Limb (tissue), 2 donors: Measurements from ENCODE around the gene ACSL5.
"Not testable (repeated sequence)": the region's sequence is repeated elsewhere in the genome, so short reads cannot be mapped to it uniquely, and the experiment has no call there.

Source experiments
- DNase-seq, 2 donors: peaks; one replicate each; pipeline ENCODE4 v3.0.0-alpha.2; 2016; ENCODE audit errors: extremely low spot score in 2 of 2

Gene ACSL5

DNA sequence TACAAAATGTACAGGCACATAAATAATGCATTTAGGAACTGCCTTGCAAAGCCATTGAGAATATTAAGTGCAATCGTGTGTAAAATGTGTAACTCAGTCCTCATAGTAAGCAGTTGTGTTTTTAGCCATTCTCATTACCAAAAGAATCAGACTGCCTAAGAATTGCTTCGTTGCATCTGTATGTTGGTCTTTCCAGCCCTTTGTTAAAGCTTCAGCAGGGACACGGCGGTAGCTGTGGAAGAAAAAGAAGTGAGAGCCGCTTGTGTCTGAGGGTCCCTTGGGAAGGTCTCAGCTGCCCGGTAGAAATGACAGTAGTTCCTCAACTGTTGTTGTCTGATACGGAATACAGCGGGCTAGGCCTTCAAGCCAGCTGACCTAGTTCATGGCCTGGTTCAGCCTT lies 22.8 kb upstream of the ACSL5 start:
- DNase-seq: no peak

DNA sequence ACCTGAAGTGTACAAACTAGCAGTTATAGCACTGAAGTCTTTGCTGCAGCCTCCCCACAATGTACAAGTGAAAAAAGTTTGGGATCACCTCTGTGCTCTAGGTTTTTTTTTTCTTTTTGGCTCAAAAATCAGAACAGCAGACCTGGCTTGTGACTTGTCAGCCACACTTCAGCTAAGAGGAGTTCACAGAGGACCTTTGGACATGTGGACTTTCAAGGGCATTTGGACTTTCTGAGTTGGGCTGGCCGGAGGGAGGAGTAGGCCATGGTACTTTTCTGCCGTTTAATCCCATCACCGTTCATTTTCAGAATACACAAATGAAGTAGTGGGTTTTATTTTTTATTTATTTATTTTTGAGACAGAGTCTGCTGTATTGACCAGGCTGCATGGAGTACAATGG lies 21.9 kb upstream of the ACSL5 start:
- DNase-seq: no peak

DNA sequence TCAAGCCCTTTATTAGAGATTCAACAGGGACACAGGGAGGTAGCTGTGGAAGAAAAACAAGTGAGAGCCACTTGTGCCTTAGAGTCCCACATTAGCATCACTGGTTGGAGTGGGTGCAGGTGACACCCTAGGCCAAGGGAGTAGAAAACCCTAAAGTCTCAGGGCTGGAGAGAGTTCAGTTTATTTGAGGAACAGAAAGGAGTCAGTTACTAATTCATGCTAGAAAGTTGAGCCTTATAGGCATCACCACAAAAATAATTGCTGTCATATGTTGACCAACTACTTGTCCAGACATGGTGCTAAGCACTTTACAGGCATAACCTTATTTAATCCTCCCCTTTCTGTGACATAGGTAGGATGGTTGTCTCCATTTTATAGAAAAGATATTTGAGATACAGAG lies 20.9 kb upstream of the ACSL5 start:
- no peak for DNase-seq

DNA sequence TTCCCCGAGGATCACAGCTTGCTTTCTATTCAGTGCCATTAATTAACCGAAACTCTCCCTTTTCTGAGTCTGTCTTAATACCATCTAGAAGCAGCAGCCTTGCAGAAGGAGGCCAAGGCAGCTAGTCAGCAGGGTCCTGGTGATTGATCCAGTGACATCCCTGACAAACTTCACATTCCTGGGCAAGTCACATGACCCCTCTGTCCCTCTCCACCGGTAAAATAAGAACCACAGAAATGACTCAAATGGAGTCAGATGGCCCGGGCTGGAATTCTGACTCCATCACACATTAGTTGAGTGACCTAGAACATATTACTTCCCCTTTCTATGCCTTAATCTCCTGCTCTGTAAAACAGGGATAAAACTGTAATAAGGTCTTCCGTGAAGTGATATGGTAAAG lies 17.2 kb upstream of the ACSL5 start:
- no peak for DNase-seq

DNA sequence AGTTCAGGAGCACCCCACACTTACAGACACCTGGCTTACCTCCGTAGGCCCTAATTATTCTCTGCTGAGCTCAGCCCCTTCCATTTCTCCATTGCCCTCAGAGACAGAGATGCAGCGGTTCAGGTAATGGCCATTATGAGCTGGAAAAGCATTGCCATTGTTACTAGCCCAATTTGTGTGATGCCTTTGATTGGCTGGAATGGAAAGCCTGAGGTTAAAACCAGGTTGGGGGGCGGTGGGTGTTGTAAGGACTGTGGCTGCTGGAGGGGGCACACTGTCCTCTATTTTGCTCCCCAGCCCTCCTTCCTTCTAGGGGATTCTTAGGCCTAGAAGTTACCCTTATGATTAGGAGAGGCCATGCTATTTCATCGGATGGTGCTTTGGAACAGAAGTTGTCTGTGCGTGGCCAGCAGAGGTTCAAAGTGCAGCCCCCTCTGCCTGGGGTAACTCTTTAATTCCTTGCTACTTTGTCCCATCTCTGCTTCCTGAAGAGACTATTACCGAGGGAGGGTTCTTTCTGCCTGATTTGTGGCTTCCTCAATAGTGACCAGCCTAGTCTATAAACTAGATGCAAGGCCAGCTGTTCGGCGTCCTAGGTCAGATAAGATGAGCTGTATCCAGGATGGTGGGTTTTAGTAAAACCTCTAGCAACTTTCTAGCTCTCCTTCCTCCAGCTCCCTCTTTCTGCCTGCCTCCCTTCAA lies 14.2 kb upstream of the ACSL5 start:
- no peak for DNase-seq

DNA sequence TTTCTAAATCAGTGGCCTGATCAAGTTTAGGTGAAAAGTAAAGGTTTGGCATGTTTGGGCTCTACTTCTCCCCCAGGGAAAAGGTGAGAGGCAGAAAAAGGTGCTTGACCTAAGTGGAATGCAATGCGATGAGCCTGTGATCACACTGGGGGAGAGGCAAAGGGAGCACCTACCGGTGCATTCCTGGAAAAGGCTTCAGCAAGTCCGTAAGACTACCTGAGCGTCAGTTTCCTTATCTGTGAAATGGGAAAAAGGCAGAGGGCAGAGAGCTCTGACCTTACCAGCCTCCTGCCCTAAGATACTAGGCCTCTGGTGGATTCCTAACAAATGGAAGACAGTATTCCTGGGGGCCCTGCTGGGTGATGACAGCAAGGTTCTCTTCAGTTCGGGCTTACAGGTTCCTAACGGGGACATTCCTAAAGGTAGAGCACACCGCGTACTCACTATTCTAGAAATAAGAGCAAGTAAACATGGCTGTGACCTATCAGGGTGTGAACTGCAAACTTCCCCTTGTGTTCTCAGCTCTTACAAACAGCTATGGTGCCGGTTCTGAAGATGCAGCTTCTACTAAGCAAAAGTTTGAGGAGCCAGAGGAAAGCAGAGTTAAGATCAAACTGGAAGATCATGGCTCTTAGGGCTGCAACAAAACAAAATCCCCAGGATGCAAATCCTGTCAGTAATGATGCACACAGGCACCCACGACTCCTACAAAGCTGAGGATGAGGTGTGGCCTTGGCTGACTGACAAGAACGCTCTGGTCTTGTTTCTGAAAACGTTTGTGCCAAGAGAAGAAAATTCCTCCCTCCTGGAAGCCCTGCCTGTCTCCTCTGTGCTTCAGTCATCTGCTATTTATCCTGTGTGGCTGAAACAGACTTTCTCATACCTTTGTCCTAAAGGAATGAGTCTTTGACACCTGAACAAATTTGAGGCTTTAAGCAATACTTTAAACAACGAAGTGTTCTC lies 13.3 kb upstream of the ACSL5 start:
- DNase-seq: no peak

DNA sequence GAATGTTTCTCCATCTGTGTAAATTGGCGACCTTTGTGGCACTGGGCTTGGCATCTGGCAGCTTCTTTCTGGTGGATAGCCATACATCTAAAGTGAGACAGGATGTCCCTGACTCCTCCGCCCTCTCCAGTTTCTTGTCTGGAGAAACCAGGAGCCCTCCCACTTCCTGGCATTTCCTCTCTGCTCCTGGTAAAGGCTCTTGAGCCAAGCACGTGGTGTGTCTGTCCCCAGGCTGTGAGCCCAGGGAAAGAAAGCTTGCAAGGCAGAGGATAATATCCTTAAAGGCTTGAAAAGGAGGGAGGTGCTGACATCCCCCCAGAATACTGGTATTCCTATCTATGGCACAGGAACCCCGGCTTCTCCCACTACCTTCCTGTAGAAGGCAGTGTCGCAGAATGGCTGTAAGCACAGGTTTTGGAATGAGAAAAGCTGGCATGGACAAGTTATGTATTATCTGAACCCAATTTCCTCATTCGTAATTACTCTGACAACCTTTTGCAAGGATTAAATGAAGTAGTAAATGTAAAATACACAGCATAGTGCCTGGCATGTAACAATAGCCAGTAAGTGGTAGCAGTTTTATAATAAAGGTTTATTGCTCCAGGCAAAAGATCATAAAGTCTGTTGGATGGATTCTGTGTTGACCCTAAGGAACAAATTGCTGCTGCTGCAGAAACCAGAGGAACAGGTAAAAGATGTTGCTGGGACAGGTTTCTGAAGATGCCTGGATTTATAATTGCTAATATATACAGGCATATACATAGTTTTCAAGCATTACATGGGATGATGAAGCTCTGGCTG lies 11.8 kb upstream of the ACSL5 start:
- peak in 1 of 2 donors; percentile 43 for DNase-seq

DNA sequence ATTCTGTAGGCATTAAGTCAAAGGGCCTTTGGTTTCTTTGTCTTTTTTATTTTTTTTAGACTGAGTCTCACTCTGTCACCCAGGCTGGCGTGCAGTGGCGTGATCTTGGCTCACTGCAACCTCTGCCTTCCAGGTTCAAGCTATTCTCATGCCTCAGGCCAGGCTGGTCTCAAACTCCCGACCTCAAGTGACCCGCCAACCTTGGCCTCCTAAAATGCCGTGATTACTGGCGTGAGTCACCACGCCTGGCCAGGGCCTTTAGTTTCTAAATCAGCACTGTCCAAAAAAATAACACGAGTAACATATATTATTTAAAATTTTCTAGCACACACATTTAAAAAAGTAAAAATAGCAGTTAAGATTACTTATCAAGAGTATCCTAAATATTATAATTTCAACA lies 11.1 kb upstream of the ACSL5 start:
- no peak for DNase-seq

DNA sequence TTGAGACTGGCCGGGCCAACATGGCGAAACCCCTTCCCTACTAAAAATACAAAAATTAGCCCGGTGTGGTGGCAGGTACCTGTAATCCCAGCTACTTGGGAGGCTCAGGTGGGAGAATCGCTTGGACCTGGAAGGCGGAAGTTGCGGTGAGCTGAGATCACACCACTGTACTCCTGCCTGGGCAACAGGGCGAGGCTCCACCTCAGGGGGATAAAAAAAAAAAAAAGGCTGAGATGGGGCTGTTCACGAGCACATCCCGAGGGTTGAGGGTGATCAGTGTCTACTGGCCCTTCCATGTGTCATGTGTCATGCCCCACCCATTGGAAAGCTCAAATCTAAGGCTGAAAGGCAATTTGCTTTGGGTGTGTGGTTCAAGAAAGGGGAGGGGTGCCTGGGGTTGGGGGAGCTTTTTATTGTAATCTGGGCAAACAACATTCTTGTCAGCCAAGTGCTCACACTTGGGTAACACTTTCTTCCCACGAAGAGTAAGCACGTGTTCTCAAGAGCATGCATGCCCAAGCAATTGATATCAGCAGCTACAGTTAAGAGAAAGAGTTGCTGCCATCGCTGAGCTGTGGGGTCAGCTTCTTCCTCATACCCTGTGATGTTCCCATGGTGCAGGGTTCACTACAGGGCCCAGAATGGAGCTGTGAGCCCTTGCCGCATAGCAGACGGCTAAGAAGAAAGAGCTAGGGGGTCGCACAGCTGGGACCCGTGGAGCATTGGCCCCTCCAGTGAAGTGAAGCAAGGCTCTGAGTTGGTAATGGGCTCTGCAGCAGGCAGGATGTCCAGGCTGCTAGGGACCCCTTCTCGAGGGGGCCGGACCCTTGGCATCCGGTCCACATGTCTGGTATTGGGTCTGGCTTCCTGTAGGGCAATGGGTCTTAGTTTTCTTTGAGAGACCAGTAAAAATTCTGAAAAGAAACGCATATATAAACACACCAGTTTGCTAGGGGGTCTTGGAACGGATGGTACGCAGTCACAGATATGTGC lies 9.9 kb upstream of the ACSL5 start:
- DNase-seq: no peak

DNA sequence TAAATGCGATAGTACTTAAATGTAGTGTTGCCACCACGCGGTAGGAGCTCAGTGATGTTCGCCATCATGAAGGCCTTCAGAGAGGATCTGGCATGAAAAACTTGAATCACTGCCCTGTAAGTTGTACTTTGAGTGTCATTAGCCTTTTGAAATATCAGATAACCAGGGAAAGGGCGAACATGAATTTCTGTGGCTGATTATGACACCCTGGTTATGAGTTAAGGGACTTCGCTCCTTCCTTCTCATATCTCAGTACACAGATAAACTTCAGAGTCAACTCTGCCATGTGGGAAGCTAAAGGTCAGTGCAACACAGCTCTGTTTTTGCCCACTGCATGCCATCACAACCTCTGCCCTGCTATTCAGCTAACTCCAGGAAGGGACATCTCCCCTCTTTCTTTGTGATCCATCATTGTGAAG lies 8.9 kb upstream of the ACSL5 start:
- no peak for DNase-seq

DNA sequence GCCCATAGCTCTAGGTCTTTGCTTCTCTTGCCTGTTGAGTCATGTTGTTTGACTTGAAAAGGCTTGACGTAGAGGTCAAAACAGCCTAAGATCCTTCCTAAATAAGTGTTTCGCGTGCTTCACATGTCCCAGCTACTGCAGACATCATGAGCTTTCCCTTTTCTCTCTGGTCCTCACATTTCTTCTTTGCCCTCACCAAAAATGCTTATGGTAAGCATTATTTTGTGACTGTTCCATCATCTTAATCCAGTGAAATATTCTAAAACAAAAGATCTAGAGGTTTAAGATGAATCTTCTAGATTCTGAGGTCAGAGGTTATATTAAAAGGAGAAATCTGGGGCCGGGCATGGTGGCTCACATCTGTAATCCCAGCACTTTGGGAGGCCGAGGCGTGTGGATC lies 8.5 kb upstream of the ACSL5 start:
- no peak for DNase-seq

DNA sequence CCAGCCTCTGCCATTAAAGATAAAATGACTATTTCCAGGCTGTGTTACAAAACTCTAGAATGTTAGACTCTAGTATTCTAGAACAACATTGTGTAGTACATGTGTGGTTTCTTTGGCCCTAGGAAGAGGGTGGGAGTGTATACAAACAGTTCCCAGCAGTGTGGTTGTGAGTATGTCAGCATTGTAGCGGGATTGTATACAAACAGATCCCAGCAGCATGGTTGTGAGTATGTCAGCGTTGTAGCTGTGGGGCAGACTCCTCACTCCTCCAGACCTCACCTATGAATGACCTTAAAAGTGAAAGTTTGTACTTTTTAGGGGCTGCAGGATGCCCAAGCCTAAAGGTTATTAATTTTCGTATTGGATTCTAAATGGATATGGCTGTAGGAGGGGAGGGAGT lies 6.9 kb upstream of the ACSL5 start:
- DNase-seq: no peak

DNA sequence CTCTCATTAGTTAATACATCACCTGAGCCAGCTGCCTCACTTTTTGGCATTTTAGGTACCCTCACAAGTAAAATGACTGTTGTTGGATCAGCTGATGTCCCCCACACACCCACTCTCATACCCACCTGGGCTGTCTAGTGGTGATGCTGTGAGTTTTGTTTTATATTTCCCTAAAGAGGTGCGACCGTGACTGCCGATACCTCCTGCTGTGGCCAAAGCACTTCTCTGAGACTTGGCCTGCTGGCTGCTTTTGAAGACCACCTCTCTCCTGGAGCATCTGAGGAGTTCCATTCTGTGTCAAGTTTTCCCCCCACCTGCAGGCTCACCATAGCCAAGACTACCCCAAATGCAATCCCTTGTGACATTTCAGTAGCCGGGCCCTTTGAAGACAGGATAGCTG lies 6.4 kb upstream of the ACSL5 start:
- no peak for DNase-seq

DNA sequence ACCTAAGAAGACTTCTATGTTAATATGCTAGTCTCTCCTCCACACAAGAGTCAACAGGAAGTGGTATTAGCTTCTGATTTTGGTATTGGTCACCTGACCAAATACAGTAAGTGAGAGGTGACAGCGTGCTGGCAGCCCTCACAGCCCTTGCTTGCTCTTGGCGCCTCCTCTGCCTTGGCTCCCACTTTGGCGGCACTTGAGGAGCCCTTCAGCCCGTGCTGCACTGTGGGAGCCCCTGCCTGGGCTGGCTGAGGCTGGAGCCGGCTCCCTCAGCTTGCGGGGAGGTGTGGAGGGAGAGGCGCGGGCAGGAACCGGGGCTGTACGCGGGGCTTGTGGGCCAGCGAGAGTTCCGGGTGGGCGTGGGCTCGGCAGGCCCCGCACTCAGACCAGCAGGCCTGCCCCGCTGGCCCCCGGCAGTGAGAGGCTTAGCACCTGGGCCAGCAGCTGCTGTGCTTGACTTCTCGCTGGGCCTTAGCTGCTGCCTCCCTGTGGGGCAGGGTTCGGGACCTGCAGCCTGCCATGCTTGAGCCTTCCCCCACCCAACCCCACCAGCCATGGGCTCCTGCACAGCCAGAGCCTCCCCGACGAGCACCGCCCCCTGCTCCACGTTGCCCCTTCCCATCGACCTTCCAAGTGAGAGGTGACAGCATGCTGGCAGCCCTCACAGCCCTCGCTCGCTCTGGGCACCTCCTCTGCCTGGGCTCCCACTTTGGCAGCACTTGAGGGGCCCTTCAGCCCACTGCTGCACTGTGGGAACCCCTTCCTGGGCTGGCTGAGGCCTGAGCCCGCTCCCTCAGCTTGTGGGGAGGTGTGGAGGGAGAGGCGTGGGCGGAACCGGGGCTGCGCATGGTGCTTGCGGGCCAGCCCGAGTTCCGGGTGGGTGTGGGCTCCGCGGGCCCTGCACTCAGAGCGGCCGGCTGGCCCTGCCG lies 4.2 kb upstream of the ACSL5 start:
- no peak for DNase-seq

DNA sequence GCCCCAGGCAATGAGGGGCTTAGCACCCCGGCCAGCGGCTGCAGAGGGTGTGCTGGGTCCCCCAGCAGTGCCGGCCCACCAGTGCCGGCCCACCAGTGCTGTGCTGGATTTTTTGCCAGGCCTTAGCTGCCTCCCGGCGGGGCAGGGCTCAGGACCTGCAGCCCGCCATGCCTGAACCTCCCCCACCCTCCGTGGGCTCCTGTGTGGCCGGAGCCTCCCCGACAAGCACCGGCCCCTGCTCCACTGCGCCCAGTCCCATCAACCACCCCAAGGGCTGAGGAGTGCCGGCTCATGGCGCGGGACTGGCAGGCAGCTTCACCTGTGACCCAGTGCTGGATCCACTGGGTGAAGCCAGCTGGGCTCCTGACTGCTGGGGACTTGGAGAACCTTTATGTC lies 3.5 kb upstream of the ACSL5 start:
- no peak for DNase-seq

DNA sequence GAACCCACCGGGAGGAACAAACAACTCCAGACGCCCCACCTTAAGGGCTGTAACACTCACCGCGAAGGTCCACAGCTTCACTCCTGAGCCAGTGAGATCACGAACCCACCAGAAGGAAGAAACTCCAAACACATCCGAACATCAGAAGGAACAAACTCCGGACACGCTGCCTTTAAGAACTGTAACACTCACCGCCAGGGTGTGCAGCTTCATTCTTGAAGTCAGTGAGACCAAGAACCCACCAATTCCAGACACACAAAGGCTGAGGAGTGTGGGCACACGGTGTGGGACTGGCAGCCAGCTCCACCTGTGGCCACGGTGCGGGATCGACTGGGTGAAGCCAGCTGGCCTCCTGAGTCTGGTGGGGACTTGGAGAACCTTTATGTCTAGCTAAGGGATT lies 2.6 kb upstream of the ACSL5 start:
- not testable (repeated sequence) for DNase-seq

DNA sequence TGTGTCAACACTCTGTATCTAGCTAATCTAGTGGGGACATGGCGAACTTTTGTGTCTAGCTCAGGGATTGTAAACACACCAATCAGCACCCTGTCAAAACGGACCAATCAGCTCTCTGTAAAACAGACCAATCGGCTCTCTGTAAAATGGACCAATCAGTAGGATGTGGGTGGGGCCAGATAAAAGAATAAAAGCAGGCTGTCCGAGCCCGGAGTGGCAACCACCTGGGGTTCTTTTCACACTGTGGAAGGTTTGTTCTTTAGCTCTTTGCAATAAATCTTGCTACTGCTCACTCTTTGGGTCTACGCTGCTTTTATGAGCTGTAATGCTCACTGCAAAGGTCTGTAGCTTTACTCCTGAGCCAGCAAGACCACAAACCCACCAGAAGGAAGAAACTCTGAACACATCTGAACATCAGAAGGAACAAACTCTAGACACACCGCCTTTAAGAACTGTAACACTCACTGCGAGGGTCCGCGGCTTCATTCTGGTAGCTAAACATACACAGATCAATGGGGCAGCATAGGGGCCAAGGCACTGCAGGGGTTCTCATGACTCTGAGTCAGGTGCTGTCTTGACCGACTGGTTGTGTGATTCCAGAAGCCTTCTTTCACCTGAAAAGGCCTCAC lies 1.6 kb upstream of the ACSL5 start:
- DNase-seq: not testable (repeated sequence)

DNA sequence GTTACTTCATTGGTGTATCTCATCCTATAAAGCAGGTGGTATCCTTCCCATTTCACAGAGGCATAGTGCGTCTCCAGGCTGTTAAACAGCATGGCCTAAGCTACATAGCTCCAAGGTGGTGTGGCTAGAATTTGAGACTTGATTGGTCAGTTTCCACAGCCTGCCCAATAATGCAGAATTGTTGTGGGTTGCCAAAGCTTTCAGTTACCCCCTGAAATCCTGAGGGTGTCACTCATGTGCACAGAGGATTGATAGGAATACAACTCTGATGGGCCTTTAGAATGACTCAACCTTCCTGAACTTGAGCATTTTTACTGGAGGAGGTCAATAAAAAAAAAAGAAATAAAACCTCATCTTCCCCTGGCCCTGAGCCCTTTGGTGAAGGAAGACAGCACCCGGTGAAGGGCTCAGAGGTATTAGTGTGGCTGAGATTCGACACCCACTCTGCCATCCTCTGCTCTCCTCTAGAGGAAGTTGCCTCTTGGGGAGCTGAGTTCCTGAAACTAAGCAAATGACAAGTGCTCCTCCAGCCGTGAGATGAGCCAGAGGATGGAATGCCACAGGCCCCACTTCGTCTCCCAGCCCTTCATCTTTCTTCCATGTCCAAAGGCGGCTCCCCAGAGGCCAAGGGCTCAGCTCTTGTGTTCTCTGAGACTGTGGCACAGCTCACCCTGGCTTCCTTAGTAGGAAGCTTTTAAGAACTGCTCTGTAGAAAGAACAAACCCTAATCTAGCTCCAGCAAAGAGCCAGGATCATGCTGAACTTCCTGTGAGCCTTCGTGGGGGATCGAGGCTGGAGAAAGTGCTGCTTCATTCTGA lies 1.0 kb downstream of the ACSL5 start:
- no peak for DNase-seq
